GM10248 (cell line): ENCODE measurements around the gene ERCC4.

ENCODE experiments used
- CTCF ChIA-PET: fragments of 300-600 bp; sonication (Branson Sonifier 250); formaldehyde crosslinking; extraction: SDS; loops from one replicate; lab custom pipeline; 2021; ENCODE audit warnings: antibody characterized with exemption; lab: Yijun Ruan, JAX
- POLR2A ChIA-PET: fragments of 350-650 bp; sonication (Branson Sonifier 250); formaldehyde crosslinking; extraction: SDS; loops from one replicate; lab custom pipeline; 2020; ENCODE audit warnings: antibody characterized with exemption; lab: Yijun Ruan, JAX
- DNase-seq: peaks from one replicate; pipeline ENCODE4 v3.0.0; 2012; ENCODE audit errors: extremely low spot score
- CTCF ChIP-seq: IDR thresholded peaks from 2 replicates; pipeline ENCODE4 v1.5.1; 2012; ENCODE audit warnings: mild to moderate bottlenecking, low read depth; ENCODE audit errors: extremely low read depth, missing control alignments, control extremely low read depth

Gene ERCC4

GRCh38 chr16:13958474-13958873 is 38.5 kb downstream of the ERCC4 start:
- DNase-seq = no peak
- CTCF ChIA-PET = interaction anchor here (1.0 kb wide), 1 partner anchor 13 kb away, joined by 3 read pairs; no protein-coding TSS in a partner anchor
- POLR2A ChIA-PET = no interaction called here
- TF ChIP-seq CTCF = no peak

GRCh38 chr16:13959626-13960025 is 39.7 kb downstream of the ERCC4 start:
- CTCF ChIA-PET = no interaction called here
- DNase-seq = no peak
- POLR2A ChIA-PET = no interaction called here
- no peak for TF ChIP-seq CTCF

GRCh38 chr16:13961099-13961811 is 41.3 kb downstream of the ERCC4 start:
- no peak for TF ChIP-seq CTCF
- no peak for DNase-seq
- POLR2A ChIA-PET = no interaction called here
- CTCF ChIA-PET = interaction anchor here (1.4 kb wide), 1 partner anchor 13 kb away, joined by 6 read pairs; no protein-coding TSS in a partner anchor

GRCh38 chr16:13962232-13962631 is 42.3 kb downstream of the ERCC4 start:
- no peak for DNase-seq
- no peak for TF ChIP-seq CTCF
- ChIA-PET CTCF (interaction anchor here (1.4 kb wide), 1 partner anchor 14 kb away, joined by 6 read pairs; no protein-coding TSS in a partner anchor), POLR2A (no interaction called here)

GRCh38 chr16:13968835-13969234 is 48.9 kb downstream of the ERCC4 start:
- POLR2A ChIA-PET = no interaction called here
- no peak for TF ChIP-seq CTCF
- CTCF ChIA-PET = interaction anchor here (1.1 to 1.6 kb wide), 4 partner anchors 21 to 280 kb away, joined by 3 to 4 read pairs (median 3); no protein-coding TSS in a partner anchor

GRCh38 chr16:13969711-13970110 is 49.8 kb downstream of the ERCC4 start:
- CTCF ChIA-PET = interaction anchor here (1.1 to 3.4 kb wide), 3 partner anchors 22 to 50 kb away, joined by 3 to 8 read pairs (median 3); partner anchors contain the start of gene ERCC4
- POLR2A ChIA-PET = no interaction called here
- TF ChIP-seq CTCF = no peak
- DNase-seq = no peak

More at GRCh38 chr16:13968835-13969234, 48.9 kb downstream of the ERCC4 start:
- no peak for DNase-seq
